Lung microvascular endothelial cell (primary cell): ENCODE results near the gene AQP9. TPM values are rescaled to one million over a fixed set of nuclear protein-coding genes. Genes with fewer than 3 reads are reported as not detected.

Source experiments
- DNase-seq, 2 donors: peaks; one replicate each; pipeline versions ENCODE4 v3.0.0 to v3.0.0-alpha.2; 2010; ENCODE audit warnings: low read depth in 2 of 2
- total RNA-seq: library from RNA; depleted of rRNA; stranded (reverse); fragments of >200 nt; gene quantifications from 2 replicates; pipeline ENCODE4 v1.2.1, GENCODE V29; 2014

Gene AQP9
- total RNA-seq, 1 donor from 2014 or later, result not detected

DNA sequence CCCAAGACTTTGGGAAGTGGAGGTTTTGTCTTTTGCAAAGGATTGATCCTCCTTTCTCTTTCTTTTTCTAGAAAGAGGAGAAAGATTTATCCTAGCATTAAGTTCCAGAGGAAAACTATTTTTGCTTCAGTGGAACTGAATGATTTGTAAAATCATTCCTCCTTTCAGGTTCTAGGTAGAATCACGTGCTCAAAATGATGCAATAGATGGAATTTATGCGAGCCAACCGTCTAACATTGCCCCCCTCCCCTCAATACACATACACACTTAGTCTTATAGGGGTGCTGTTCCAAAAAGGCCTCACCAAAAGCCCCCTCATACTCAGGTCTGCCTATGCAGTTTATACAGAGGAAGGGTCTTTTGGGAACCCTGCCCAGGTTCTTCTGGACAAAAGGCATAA lies 85.3 kb downstream of the AQP9 start:
- no peak for DNase-seq

DNA sequence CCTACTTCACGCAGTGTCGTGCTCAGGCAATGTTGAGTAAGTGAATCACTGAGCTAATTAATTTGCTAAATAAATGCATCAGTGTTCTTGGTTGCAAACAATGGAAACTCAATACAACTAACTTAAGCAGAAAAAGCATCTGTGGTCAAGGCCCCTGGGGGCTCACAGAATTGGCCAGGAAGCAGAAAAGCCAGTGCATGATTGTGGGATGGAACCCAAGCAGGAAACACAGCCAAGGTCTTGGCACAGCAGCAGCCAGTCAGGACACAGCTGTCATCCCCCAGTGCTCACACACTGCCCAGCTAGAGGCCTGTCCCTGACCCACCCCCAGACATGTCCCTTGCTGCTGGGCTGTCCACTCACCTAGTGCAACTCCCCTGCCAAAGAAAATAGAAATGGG lies 85.9 kb downstream of the AQP9 start:
- DNase-seq, result peak; percentile 14 to 77

- DNase-seq, result peak; percentile 80 to 90
Observed at GRCh38 chr15:58227706-58228543, 89.7 kb downstream of the AQP9 start.

DNA sequence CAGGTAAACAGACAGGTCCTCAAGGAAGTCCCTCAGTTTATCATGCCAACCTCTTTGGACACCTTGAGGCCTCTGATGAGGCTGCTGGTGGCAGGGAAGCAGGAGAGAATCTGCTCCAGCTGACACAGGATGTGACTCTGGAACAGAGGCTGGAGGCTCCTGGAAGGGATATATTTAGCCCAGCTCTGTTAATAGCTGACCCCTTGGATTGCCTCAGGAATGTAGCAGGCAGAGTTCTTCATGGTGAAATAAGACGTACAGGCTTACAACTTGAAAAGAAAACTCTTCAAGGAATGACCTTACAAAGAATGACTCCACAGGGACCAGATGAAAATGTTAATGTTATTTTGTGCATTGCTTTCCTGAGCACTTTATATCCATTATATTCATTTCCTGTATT lies 90.5 kb downstream of the AQP9 start:
- peak; percentile 7 to 23 for DNase-seq

GRCh38 chr15:58229297-58229768 lies 91.2 kb downstream of the AQP9 start:
- no peak for DNase-seq

- DNase-seq, result peak in 1 of 2 donors; percentile 15
Observed at GRCh38 chr15:58232281-58233065, 94.3 kb downstream of the AQP9 start.

DNA sequence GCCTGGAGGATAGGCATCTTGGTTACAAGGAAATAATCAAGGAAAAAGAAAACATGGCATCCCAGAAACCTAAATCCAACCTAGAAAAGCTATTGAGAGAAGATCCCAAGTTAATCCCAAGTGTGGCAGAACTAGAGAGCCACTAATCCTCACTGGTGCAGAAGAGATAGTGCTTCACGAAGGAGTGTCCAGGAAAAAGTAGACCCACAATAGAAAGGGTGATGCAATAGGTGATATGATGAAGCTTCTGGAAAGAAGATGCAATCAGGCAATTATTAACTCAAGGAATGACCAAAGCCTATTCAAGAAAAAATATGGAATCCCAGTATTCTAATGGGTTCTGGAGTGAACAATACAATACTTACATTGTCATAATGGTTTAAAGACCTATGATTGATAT lies 95.2 kb downstream of the AQP9 start:
- DNase-seq, result no peak

Other genes with a start within 250 kb of the AQP9 start
- 24.6 and 34.5 TPM in 2 replicates for gene ALDH1A2, start 72.7 kb upstream of the AQP9 start, total RNA-seq